ENCODE results near the gene RER1. TPM values are rescaled to one million over a fixed set of nuclear protein-coding genes. Genes with fewer than 3 reads are reported as not detected.

Gene RER1
- total RNA-seq, 2 experiments from 2014 or later = 60.5 to 138 TPM

- Histone ChIP-seq H3K9me3 (ENCODE audit: low read length) (no peaks in the 10 kb centered on the region), H2AFZ (ENCODE audit: low read length) (no peak overlapping the region), H4K20me1 (ENCODE audit: insufficient read depth, low read length) (no peaks in the 10 kb centered on the region; the same call in 1 of the 2 replicates), H3K4me1 (ENCODE audit: insufficient read depth, low read length, poor library complexity, severe bottlenecking) (no peaks in the 10 kb centered on the region), H3K27ac (ENCODE audit: low read depth, low read length, poor library complexity, severe bottlenecking) (no peak overlapping the region), H3K79me2 (ENCODE audit: insufficient read depth, low read depth, low read length) (no peaks in the 10 kb centered on the region), H3K36me3 (ENCODE audit: insufficient read depth, low read length) (no peaks in the 10 kb centered on the region), H3K4me3 (ENCODE audit: low read depth, low read length, poor library complexity, severe bottlenecking) (no peak overlapping the region), H3K9me2 (ENCODE audit: insufficient read depth, low read length) (no peaks in the 10 kb centered on the region), H3K4me2 (ENCODE audit: low read length) (no peak overlapping the region)
- no TSS peak for BruUV-seq (replicated peaks)
- no peak for DNase-seq (ENCODE audit: low spot score)
- TF ChIP-seq CTCF (conservative IDR thresholded peaks at IDR 0.05; ENCODE audit: low read length) = no peak
- no peak for TF ChIP-seq EZH2phosphoT487 (IDR thresholded peaks at IDR 0.05; ENCODE audit: borderline replicate concordance, low read depth, low read length)
- intact Hi-C loops (cut with micrococcal nuclease; ENCODE audit: unreplicated experiment) = loop anchor here (5.0 kb wide), 1 partner anchor 116 kb away; no protein-coding TSS in a partner anchor
- ChIA-PET CTCF (ENCODE audit: unreplicated experiment) (no interaction called here), POLR2A (no interaction called here)
These were observed 39.5 kb downstream of the RER1 start for GRCh38 chr1:2431103-2431502.

GRCh38 chr1:2431518-2431917 lies 39.9 kb downstream of the RER1 start:
- Histone ChIP-seq H3K4me1 (ENCODE audit: insufficient read depth, low read length, poor library complexity, severe bottlenecking) (no peaks in the 10 kb centered on the region), H3K27ac (ENCODE audit: low read depth, low read length, poor library complexity, severe bottlenecking) (no peak overlapping the region), H3K79me2 (ENCODE audit: insufficient read depth, low read depth, low read length) (no peaks in the 10 kb centered on the region), H3K9me2 (ENCODE audit: insufficient read depth, low read length) (no peaks in the 10 kb centered on the region), H3K9me3 (ENCODE audit: low read length) (no peaks in the 10 kb centered on the region), H2AFZ (ENCODE audit: low read length) (no peak overlapping the region), H3K4me2 (ENCODE audit: low read length) (no peak overlapping the region), H4K20me1 (ENCODE audit: insufficient read depth, low read length) (no peaks in the 10 kb centered on the region; the same call in 1 of the 2 replicates), H3K36me3 (ENCODE audit: insufficient read depth, low read length) (no peaks in the 10 kb centered on the region), H3K4me3 (ENCODE audit: low read depth, low read length, poor library complexity, severe bottlenecking) (no peak overlapping the region)
- BruUV-seq (replicated peaks) = no TSS peak
- ChIA-PET POLR2A (no interaction called here), CTCF (ENCODE audit: unreplicated experiment) (no interaction called here)
- TF ChIP-seq EZH2phosphoT487 (IDR thresholded peaks at IDR 0.05; ENCODE audit: borderline replicate concordance, low read depth, low read length) (no peak), CTCF (conservative IDR thresholded peaks at IDR 0.05; ENCODE audit: low read length) (no peak)
- DNase-seq (ENCODE audit: low spot score) = no peak
- intact Hi-C loops (cut with micrococcal nuclease; ENCODE audit: unreplicated experiment) = loop anchor here (5.0 kb wide), 1 partner anchor 116 kb away; no protein-coding TSS in a partner anchor

GRCh38 chr1:2432441-2432844 lies 40.8 kb downstream of the RER1 start:
- H3K9me2 ChIP-seq (ENCODE audit: insufficient read depth, low read length) = no peaks in the 10 kb centered on the region
- BruUV-seq (replicated peaks) = no TSS peak
- ChIA-PET CTCF (ENCODE audit: unreplicated experiment) (no interaction called here), POLR2A (no interaction called here)
- no peaks in the 10 kb centered on the region; the same call in 1 of the 2 replicates for H4K20me1 ChIP-seq (ENCODE audit: insufficient read depth, low read length)
- no peaks in the 10 kb centered on the region for H3K4me1 ChIP-seq (ENCODE audit: insufficient read depth, low read length, poor library complexity, severe bottlenecking)
- H2AFZ ChIP-seq (ENCODE audit: low read length) = no peak overlapping the region
- intact Hi-C loops (cut with micrococcal nuclease; ENCODE audit: unreplicated experiment) = loop anchor here (5.0 kb wide), 1 partner anchor 115 kb away; no protein-coding TSS in a partner anchor
- TF ChIP-seq CTCF (conservative IDR thresholded peaks at IDR 0.05; ENCODE audit: low read length) (no peak), EZH2phosphoT487 (IDR thresholded peaks at IDR 0.05; ENCODE audit: borderline replicate concordance, low read depth, low read length) (no peak)
- no peak overlapping the region for H3K4me2 ChIP-seq (ENCODE audit: low read length)
- no peaks in the 10 kb centered on the region for H3K79me2 ChIP-seq (ENCODE audit: insufficient read depth, low read depth, low read length)
- H3K4me3 ChIP-seq (ENCODE audit: low read depth, low read length, poor library complexity, severe bottlenecking) = no peak overlapping the region
- no peaks in the 10 kb centered on the region for H3K9me3 ChIP-seq (ENCODE audit: low read length)
- H3K27ac ChIP-seq (ENCODE audit: low read depth, low read length, poor library complexity, severe bottlenecking) = no peak overlapping the region
- H3K36me3 ChIP-seq (ENCODE audit: insufficient read depth, low read length) = no peaks in the 10 kb centered on the region
- DNase-seq (ENCODE audit: low spot score) = no peak
